NCI-H748 (cell line): Measurements from ENCODE around the gene UFD1.

ENCODE experiments used
- DNase-seq: peaks from one replicate; lab custom pipeline; 2025; ENCODE audit not compliant: unreplicated experiment; lab: John Stamatoyannopoulos, UW

The UFD1 gene

DNA sequence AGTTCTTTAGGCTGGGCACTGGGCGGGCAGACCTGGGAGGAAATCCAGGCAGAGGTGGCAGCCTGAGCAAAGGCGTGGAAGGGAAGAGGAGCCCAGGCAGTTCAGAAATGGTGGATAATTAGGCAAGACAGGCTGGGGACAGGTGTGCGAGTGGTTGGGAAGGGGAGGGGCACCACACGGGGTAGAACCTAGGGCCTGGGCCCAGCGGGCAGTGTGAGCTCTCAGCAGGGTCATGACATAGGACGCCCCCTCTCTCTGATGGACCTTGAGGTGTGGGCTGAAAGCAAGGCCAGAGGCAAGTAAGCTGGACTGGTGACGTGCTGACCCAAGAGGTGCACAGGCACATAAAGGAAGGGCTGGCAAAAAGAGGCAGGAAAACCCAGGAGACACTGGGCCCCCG is 6.8 kb downstream of the UFD1 start:
- no peak for DNase-seq

DNA sequence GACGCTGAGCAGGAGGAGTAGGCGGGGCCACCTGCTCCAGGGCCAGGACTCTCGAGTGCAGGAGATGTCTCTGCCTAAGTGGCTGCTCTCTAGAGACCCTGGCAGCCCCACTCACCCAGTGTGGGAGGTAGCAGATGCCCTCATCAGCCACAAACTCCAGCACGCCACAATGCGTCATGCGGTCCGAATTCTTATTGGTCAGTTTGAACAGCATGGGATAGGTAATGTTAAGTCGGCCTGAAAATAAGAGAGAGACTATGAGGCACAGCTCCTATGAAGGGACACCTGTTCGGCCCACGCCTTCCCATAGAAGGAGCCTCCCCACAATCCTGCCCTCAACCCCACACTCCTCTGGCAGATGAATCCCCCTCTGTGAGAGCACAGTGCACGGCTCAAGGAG is 7.4 kb downstream of the UFD1 start:
- no peak for DNase-seq

DNA sequence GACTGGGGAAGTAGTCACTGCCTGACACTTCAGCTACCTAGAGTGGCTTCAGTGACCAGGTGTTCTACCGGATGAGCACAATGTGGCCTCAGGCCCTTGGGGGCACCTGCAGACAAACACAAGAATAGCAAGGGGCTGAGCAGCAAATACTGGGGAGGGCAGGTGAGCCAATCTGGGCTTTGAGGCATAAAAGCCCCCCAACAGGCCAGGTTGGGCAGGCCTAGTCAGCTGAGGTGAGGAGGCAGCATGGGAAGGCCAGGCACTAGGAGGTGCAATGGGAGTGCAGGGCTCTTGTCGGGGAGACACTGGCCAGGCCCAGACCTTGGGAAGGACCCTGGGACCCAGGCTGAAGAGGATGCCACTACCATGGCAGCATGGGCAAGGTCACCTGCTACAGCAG is 9.0 kb downstream of the UFD1 start:
- no peak for DNase-seq

DNA sequence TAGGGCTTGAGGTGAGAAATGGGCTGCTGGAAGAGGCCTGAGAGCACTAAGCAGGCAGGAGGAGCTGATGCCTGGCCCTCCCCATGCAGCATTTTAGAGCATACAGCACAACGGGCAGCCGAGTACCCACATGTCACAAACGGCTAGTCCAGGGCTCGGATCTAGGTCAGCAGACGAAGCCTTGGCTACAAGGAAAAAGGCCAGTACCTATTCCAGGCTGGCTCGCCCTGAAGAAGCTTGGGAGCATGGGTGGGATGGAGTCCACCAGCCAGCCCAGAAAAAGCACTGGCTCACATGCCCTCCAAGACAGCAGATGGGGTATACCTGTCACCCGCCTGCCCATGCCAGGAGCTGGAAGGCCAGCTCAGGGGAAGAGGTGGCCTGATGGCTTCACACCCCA is 9.6 kb downstream of the UFD1 start:
- no peak for DNase-seq

DNA sequence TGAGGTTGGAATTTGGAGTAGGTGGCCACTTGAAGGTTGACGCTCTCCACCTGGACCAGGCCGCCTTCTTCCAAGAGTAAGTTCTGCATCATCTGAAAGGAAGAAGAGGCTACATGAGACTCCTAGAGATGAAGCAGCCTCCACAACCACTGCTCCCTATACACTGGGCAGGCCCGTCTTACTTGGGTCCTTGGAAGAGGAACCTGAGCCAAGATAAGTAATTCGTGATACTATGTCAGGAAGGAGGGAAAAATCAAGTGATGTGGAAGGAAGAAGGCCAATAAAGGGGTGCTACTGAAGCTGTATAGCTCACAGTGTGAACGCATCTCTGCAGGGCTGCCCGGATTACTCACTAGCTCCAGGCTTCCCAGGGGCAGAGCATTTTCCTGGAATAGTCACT is 11.1 kb downstream of the UFD1 start:
- DNase-seq: no peak

DNA sequence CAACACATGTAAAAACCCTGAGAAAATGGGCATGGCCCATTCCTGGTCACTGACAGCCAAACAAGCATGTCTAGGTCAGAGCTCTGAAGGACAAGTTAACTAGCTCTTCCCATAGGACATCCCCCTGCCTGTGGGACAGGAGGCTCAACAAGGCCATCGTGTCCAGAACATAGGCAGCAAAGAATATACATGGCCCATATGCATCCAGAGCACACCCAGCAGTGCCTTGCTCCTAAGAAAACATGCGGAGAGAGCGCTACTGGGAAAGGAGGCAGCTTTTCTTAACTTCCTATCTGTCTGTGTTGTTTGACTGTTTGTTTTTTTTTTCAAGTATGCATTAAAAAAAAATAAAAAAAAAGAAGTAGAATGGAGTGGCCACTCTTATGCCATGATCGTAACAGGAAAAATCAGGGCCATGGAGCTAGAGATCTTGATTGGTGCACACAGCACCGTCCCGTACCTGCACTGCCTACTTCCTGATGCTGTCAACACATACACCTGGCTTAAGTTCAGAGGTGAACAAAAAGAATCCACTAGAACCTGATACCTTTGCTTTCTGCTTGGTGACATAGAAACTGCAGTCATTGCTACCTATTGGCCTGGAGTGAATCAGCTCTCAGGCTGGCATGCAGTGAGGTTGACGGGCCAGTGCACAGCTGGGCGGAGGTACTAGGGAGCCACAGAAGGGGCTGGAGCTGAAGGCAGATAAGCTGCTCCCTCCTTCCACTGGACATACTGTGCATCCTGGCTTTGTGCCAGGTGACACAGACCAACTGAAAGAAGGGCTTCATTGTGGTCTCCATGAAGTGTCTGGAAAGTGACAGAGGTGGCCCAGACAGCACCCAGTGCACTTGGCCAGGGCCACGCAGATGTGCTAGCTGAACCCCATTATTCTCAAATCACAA is 11.9 kb downstream of the UFD1 start:
- no peak for DNase-seq

DNA sequence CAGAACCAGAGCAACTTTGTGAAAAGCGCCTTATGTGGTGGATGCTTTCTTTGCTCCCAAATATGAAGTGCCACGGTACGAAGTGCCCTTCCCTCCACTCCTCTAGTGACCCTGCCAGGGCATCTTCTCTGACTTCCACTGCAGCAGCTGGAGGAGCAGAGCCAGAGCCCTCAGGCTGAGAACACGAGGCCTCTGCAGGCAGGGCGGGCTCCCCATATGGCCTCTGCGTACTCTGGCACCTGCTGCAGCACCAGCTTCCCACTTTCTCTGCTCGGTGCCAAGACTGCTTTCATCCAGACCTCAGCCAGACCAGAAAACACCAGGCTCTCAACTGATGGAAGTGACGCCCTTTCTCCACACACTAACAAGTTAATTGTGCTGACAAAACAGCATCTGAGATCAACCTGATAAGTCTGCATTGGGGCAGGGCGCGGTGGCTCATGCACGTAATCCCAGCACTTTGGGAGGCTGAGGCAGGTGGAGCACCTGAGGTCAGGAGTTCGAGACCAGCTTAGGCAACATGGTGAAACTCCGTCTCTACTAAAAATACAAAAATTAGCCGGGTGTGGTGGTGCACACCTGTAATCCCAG is 12.8 kb downstream of the UFD1 start:
- DNase-seq: no peak

DNA sequence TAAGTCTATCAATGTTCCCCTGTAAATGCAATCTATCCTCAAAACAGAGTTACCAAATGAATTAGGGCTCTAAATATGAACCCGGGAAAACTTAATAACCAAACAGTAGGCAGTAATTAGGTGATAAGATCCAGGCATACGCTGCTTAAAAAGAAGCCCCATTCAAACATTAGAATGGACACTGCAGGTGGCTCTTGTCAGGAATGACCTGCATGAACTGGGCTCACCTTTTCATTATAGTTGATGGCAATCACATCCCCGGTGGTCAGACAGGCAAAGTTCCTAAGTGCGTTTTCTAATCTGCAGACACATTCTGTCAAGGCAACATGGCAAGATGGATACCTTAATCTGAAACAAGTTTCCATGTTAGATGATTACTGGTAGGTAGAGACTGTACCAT is 14.0 kb downstream of the UFD1 start:
- DNase-seq: no peak

DNA sequence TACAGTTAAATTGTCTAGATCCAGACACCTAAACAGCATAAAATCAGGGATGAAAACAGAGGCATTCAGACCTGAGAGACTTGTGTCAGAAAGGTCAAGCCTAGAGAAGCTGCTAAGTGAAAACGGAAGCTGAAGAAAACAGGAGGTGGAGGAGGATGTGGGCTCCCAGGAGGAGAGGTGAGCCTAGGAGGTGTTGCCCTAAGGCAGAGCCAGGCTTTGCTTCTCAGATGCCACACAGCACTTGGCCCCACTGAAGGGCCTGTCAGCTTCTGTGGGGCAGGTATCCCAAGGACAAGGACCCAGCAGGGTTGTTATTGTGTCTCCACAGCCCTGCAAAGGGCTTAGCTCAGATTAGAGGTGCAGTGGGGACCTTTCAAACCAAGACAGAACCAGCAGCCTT is 14.4 kb downstream of the UFD1 start:
- DNase-seq: no peak

DNA sequence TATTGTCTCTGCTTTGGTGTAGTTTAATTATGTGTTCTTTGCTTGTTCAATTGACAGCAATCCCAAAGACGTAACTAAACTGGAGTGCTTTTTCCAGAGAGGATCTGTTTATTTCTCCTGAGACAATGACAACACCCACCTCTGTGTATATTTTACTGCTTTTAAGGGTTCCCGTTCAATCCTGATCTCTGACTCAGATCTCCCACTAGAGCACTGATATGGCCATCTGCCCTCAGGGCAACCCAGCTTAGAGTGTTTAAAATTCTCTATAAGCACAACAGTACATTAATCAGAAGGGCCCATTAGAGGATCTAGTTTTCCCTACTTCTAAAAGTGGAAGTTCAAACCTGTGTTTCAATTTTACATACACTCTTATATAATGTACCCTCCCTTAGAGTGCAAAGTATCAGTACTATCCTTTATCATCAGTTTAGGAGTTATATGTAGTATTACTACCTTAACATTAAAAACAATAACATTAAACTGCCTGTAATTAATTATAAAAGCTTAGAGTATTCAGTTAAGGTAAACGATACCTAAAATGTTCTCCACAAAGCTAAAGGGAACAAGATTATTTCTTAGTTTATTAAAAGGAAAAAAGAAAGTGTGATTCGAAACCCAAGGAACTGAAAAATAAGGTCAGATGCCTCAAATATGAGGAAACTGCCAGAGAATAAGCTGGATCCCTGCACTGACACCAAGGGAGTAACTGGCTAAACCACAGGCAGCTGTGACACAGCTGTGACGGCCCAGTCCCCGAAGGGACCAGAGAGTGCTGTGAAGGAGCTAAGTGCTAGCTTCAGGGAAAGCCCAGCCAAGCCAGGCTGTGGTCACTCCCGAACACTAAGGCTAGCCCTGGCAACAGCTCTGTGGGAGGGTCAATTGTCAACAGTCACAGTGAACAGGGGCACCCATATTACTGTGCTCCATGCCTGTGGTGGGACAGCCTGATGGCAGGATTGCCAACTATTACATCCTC is 15.2 kb downstream of the UFD1 start:
- no peak for DNase-seq

DNA sequence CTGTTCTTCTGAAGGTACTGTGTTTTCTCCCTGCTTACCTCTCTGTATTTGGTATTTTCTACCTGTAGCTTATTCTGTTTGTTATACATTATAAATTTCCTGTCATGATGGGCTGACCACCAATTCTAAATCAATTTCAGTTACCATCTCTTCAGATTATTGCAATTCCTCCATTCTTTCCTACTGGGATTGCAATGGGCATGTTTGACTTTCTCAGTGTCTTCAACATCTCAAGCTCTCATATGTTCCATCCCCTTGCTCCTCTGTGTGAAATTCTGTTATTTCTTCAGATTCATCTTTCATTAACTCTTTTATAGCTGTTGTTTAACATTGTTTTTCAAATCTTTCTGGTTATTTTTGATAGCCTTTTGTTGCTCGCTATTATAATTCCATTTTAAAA is 16.0 kb downstream of the UFD1 start:
- DNase-seq: no peak

DNA sequence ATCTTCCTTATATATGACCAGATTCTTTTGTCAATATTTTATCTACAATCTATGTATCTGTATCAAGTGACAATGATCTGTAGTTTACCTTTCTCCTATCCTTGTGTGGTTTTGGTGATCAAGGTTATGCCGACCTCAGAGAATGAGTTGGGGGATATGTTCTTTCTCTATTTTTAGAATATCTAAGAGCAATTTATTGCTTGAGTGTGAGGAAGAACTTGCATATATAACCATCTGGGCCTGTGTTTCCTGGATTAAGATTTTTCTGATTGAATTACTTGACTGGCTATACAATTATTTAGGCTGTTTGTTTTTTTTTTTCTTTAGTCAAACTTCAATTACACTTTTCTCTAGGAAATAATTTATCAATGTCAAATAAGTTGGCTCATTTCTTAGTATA is 17.5 kb downstream of the UFD1 start:
- no peak for DNase-seq

DNA sequence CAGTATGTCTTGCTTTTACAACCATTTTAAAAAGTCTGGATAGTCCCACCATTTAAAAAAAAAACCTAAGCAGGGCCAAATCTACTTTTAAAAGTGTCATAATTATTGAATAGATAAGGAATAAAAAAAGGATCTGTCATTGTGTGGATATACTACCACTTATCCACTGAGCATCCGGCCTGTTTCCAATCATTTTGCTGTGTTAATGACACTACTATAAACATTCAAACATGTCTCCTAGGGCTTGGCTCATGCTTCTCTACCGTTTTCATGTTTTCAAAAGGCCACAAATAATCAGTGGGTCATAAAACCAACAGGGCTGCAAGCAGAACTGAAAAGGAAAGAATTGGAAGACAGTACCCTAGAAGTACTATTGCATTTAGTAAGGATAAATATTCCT is 19.0 kb downstream of the UFD1 start:
- no peak for DNase-seq

DNA sequence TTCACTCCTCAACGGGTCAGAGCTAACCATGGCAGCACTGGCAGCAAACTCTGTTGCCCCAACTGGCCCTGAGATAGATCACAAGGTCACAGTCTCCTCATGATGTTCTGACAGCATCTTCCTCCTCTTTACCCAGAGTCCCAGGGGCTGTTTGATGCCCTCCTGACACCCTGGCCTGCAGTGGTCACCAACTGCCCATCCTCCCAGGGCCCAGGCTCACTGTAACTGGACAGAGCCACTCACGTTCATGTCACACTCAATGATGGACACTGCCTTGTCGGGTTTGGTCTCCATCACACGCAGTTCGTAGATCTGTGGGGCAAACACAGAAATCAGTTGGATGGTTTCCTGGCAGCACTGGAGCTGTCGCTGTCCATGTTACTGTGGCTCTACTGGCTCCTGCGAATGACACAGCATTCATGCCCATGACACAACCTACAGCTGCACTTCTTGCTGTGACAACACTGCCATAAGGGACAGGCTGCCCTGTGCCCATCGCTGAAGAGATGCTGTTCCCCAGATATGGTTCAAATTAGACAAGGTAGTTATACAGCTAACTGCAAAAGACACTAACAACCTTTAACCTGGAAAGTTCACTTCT is 21.1 kb downstream of the UFD1 start:
- no peak for DNase-seq

DNA sequence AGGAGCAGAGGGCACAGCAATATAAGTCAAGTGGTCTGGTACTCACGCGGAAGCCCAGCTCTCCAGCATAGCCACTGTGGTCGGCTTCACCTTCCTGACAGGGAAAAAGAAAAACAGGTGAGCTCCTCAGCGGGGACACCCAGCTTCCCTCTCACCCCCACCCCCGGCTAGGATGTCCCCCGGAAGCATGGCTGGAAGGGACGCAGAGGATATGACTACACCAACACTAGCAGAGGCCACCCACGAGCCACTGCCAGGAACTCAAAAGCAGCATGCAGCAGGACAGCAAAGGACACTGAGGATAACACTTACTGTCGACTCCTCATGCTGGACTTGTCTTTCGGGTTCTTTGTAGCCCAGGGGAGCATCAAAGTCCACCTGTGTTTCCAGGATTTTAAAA is 22.5 kb downstream of the UFD1 start:
- DNase-seq: no peak

DNA sequence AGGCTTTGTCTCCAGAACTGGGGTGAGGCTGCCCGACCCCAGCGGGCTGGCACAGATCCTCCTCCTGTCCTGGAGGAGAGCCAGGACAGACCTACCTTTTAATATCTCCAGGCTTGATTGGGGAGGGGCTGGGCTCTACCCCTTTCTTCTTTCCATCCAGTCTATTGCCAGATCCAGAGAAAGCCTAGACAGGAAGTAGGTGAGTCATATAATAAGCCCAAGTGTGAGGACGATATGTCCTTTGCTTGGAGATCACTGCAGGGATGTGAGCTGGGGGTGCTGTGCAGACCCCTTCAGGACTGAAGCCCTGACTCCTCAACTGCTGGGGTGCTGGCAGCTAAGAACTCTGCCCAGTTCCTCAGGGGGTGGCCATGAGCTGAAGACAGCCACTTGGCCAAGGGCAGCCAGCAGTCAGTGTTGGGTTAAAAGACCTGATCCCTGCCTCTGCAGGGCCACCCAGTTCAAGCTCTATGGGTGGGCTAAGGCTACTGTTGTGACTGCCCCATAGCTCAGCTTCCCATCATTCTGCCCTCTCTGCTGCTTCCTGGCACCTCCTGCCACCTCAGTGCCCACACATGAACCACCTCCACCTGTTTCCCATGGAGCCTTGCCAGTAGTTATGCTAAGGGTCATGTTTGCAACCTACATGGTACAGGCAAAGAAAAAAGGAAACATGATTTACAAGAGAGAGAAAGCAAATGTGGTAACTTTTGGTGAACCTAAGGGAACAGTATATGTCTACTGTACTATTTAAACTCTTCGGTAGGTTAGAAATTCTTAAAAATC is 23.2 kb downstream of the UFD1 start:
- no peak for DNase-seq

DNA sequence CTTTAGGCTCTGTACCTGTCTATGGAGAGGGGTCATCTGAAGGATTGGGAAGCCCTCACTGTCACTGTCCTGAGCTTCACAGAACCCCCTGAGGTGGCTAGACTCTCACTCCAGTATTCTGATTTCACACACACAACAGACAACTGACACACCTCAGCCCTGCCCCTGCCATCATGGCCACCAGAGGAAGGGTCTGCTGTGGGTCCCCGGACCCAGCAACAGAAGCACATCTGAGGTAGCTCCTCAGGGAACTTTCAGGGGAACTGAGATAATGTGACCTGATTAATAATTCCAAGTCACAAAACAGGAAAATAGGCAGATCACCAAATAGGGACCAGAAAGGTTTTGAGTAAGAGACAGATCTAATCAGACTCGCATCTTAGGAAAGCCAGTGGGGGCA is 24.0 kb downstream of the UFD1 start:
- no peak for DNase-seq

DNA sequence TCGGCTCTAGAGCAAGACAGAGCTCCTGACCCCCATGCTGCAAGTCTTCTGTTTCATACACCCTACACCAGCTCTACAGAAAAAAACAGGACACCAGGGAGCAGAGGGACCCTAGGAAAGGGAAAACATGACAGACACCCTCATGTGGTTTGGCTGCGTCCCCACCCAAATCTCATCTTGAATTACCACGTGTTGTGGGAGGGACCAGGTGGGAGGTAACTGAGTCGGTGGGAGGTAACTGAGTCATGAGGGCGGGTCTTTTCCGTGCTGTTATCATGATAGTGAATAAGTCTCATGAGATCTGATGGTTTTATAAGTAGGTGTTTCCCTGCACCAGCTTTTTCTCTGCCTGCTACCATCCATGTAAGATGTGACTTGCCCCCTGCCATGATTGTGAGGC is 24.8 kb downstream of the UFD1 start:
- DNase-seq: no peak

DNA sequence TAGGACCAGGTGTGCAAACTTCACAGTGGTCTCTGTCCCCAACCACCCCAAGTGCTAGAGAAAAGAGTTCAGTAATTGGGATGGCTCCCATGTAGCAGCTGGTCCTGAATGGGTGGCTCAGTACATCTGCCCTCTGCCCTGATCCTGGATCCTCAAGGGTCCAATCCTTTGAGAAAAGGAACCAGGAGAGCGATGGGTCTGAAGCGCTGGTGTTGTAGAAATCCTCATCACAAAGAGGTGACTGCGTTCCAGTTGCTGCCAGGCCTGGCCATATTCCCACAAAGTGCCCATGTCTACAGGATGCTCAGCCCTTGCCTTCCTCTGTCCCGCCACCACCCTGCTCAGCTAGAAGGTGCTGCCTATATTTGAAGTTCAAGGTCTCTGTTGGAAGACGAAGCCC is 25.3 kb downstream of the UFD1 start:
- DNase-seq: no peak

DNA sequence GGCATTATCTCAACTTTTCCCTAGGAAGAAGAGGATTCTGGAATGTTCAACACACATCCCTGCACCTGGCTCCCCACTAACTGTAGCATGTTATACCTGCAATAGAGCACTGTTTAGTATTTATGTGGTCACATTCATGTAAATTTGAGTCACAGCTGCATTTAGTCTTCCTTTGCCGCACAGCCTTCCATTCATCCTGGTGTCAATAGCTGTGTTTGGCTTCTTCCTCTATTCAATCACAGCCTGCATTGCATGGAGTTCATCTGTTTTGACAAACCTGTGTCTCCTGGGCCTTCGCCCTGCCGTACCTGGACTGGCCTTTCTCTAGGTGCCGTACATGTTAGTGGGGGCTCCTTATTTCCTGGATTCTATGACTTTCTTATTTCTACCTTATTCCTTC is 27.4 kb downstream of the UFD1 start:
- DNase-seq: no peak
